GM23338 (cell line): ENCODE data around the gene A1BG. TPM values are rescaled to one million over a fixed set of nuclear protein-coding genes. Genes with fewer than 3 reads are reported as not detected.

ENCODE experiments used
- ATAC-seq: fragments of 200-7000 bp; cut with Tn5 transposase; 3 replicates; pipeline ENCODE4 v1.9.1; 2020
- DNase-seq: peaks from one replicate; pipeline ENCODE4 v3.0.0-alpha.2; 2015; ENCODE audit warnings: low spot score
- H2AFZ ChIP-seq: fragments of 200-600 bp; sonication (generic); 2 replicates; pipeline ENCODE4 v1.8.0; 2016; ENCODE audit warnings: antibody characterized with exemption, mild to moderate bottlenecking, moderate library complexity
- H3F3A ChIP-seq: fragments of 200-600 bp; sonication (generic); replicated peaks from 2 replicates; pipeline ENCODE4 v1.8.0; 2017; ENCODE audit warnings: antibody characterized with exemption, mixed run types, low read depth
- H3K27ac ChIP-seq: fragments of 200-600 bp; sonication (generic); 2 replicates; pipeline ENCODE4 v1.6.1; 2016; ENCODE audit warnings: low read depth
- H3K27me3 ChIP-seq: fragments of 200-600 bp; sonication (generic); 2 replicates; pipeline ENCODE4 v1.8.0; 2016; ENCODE audit warnings: mild to moderate bottlenecking, mixed run types, moderate library complexity; ENCODE audit not compliant: insufficient read depth
- H3K36me3 ChIP-seq: fragments of 200-600 bp; sonication (generic); 2 replicates; pipeline ENCODE4 v1.8.0; 2016; ENCODE audit warnings: mild to moderate bottlenecking; ENCODE audit not compliant: insufficient read depth
- H3K4me1 ChIP-seq: fragments of 200-600 bp; sonication (generic); 2 replicates; pipeline ENCODE4 v1.8.0; 2016; ENCODE audit warnings: mild to moderate bottlenecking, moderate library complexity; ENCODE audit not compliant: insufficient read depth
- H3K4me2 ChIP-seq: fragments of 200-600 bp; sonication (generic); 2 replicates; pipeline ENCODE4 v1.7.1; 2017; ENCODE audit warnings: mixed run types
- H3K4me3 ChIP-seq: fragments of 200-600 bp; sonication (generic); 2 replicates; pipeline ENCODE4 v1.6.1; 2016; ENCODE audit warnings: mixed run types
- H3K79me2 ChIP-seq: fragments of 200-600 bp; sonication (generic); replicated peaks from 2 replicates; pipeline ENCODE4 v1.8.0; 2017; ENCODE audit warnings: mild to moderate bottlenecking; ENCODE audit not compliant: insufficient read depth
- H3K9me2 ChIP-seq: fragments of 200-600 bp; sonication (generic); 2 replicates; pipeline ENCODE4 v1.8.0; 2017; ENCODE audit not compliant: insufficient read depth
- H4K20me1 ChIP-seq: fragments of 200-600 bp; sonication (generic); replicated peaks from 2 replicates; pipeline ENCODE4 v1.8.0; 2017; ENCODE audit warnings: mild to moderate bottlenecking; ENCODE audit not compliant: insufficient read depth
- H3K27ac Mint-ChIP-seq: 2 replicates; pipeline ENCODE4 v1.8.0; 2020; ENCODE audit warnings: inconsistent platforms, mild to moderate bottlenecking, moderate library complexity, mixed read lengths
- H3K27me3 Mint-ChIP-seq: 3 replicates; pipeline ENCODE4 v1.8.0; 2022; ENCODE audit warnings: low read depth, mild to moderate bottlenecking, moderate library complexity, mixed read lengths, inconsistent platforms; ENCODE audit not compliant: insufficient read depth, poor library complexity
- H3K36me3 Mint-ChIP-seq: 3 replicates; pipeline ENCODE4 v1.8.0; 2021; ENCODE audit warnings: low read depth, mild to moderate bottlenecking, inconsistent platforms, moderate library complexity, mixed read lengths
- H3K4me1 Mint-ChIP-seq: 3 replicates; pipeline ENCODE4 v1.8.0; 2020; ENCODE audit warnings: mild to moderate bottlenecking, inconsistent platforms, mixed read lengths
- H3K4me3 Mint-ChIP-seq: 3 replicates; pipeline ENCODE4 v1.8.0; 2021; ENCODE audit warnings: moderate library complexity, mild to moderate bottlenecking, inconsistent platforms, mixed read lengths
- H3K9me3 Mint-ChIP-seq: 3 replicates; pipeline ENCODE4 v1.8.0; 2020; ENCODE audit warnings: moderate library complexity, mild to moderate bottlenecking, inconsistent platforms, mixed read lengths
- CREB1 ChIP-seq: fragments of 250-450 bp; sonication (Bioruptor Pico); IDR thresholded peaks from 2 replicates; pipeline ENCODE4 v1.5.0; 2020; ENCODE audit warnings: low read depth, mild to moderate bottlenecking, moderate library complexity
- EZH2 ChIP-seq: fragments of 200-600 bp; sonication (generic); IDR thresholded peaks from one replicate; pipeline ENCODE4 v1.8.0; 2017; ENCODE audit warnings: antibody characterized with exemption, mild to moderate bottlenecking, low read depth; ENCODE audit not compliant: unreplicated experiment
- EZH2phosphoT487 ChIP-seq: fragments of 200-600 bp; sonication (generic); IDR thresholded peaks from one replicate; pipeline ENCODE4 v1.8.1; 2018; ENCODE audit warnings: antibody characterized with exemption; ENCODE audit not compliant: unreplicated experiment
- JUNB ChIP-seq: IDR thresholded peaks from one replicate; pipeline ENCODE4 v1.6.1; 2016; ENCODE audit warnings: antibody characterized with exemption; ENCODE audit not compliant: unreplicated experiment
- NANOG ChIP-seq: IDR thresholded peaks from 2 replicates; pipeline ENCODE4 v1.6.1; 2016; ENCODE audit warnings: antibody characterized with exemption, borderline replicate concordance
- POLR2AphosphoS5 ChIP-seq: IDR thresholded peaks from 2 replicates; pipeline ENCODE4 v1.6.1; 2016; ENCODE audit warnings: antibody characterized with exemption, low read depth
- STAT1 ChIP-seq: IDR thresholded peaks from one replicate; pipeline ENCODE4 v1.6.1; 2016; ENCODE audit warnings: antibody characterized with exemption; ENCODE audit not compliant: unreplicated experiment
- ZNF114 ChIP-seq: fragments of 250-450 bp; sonication (Bioruptor Pico); IDR thresholded peaks from 2 replicates; pipeline ENCODE4 v1.5.0; 2020; ENCODE audit warnings: mild to moderate bottlenecking, moderate library complexity
- ZNF331 ChIP-seq: fragments of 250-450 bp; sonication (Bioruptor Pico); IDR thresholded peaks from 2 replicates; pipeline ENCODE4 v1.5.0; 2020; ENCODE audit warnings: low read depth, mild to moderate bottlenecking, moderate library complexity
- polyA plus RNA-seq: library from polyadenylated mRNA; unstranded; fragments of >200 nt; fragmentation: Nextera tagmentation; extraction: Ambion mirVana; gene quantifications from 2 replicates; pipeline ENCODE4 v1.2.1, GENCODE V29; 2016
- total RNA-seq: library from RNA; depleted of rRNA; stranded (reverse); fragments of >200 nt; shearing (Covaris generic); gene quantifications from 2 replicates; pipeline ENCODE4 v1.2.3, GENCODE V29; 2014
- TF ChIP-seq, protein P1 (sequence below): IDR thresholded peaks from 2 replicates; pipeline ENCODE4 v1.6.1; 2016; ENCODE audit warnings: antibody characterized with exemption
- TF ChIP-seq, protein P2 (sequence below), 2 experiments: fragments of 200-600 bp in 1 of 2; sonication (generic) in 1 of 2; conservative IDR thresholded peaks; 2 replicates each; pipeline versions ENCODE4 v1.5.1 to v1.6.1; 2016 to 2017; ENCODE audit warnings: antibody characterized with exemption in 2 of 2, low read depth in 2 of 2, mild to moderate bottlenecking in 2 of 2, moderate library complexity in 1 of 2
- TF ChIP-seq, protein P3 (sequence below): IDR thresholded peaks from one replicate; pipeline ENCODE4 v1.6.1; 2018; ENCODE audit warnings: antibody characterized with exemption; ENCODE audit not compliant: unreplicated experiment
- TF ChIP-seq, protein P4 (sequence below): fragments of 250-450 bp; sonication (Bioruptor Pico); IDR thresholded peaks from 2 replicates; pipeline ENCODE4 v1.5.0; 2020; ENCODE audit warnings: mild to moderate bottlenecking, moderate library complexity

A1BG gene
- total and polyA plus RNA-seq, 2 experiments from 2014 or later = 17.7 to 43.5 TPM

DNA sequence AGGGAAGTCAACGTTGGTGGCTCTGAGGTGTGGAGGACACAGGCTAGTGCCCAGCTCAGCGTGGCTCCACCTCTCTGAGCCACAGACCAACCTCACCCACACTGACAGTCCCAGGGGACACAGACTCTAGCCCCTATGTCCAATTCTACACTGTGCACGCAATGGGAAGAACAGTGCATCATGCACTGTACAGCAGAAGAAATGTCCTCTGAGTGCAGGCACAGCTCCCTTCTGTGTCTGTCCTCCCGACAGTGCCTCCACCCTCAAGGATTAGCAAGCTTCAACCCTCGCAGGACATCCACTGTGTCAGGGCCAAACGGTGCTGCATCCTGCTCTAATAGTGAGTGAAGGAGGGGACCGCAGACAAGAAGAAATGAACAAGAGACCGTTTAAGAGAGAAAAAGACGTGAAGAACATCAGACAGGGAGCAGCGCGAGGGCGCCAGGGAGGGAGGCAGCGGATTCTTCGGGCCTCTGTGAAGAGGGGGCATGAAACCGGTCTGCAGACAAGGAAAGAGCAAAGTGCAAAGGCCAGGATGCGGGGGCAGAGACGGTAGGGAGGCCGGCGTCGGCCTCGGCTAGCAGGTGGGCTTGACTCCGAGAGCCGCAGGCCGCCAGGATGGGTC, 26.9 kb upstream of the A1BG start:
- peak overlapping the region; percentile 64 for H3K27ac Mint-ChIP-seq
- ATAC-seq = no peak
- H2AFZ ChIP-seq = peak overlapping the region; percentile 95

More for the DNA sequence above, 26.9 kb upstream of the A1BG start:
- Mint-ChIP-seq H3K36me3 (no peaks in the 10 kb centered on the region; the same call in 2 of the 3 replicates), H3K4me1 (peaks cover 9% of the 10 kb centered on the region), H3K9me3 (no peaks in the 10 kb centered on the region), H3K27me3 (peaks cover 24% of the 10 kb centered on the region), H3K4me3 (peak overlapping the region; percentile 84)
- Histone ChIP-seq H3K36me3 (no peaks in the 10 kb centered on the region), H4K20me1 (no peaks in the 10 kb centered on the region), H3K27ac (no peak overlapping the region), H3K4me1 (0 out of 2 replicates have a peak, but pooled peaks cover 7% of the 10 kb centered on the region), H3K4me2 (peak overlapping the region; percentile 98), H3K4me3 (peak overlapping the region; percentile 88), H3K27me3 (no peaks in the 10 kb centered on the region), H3K9me2 (no peaks in the 10 kb centered on the region), H3F3A (0 out of 2 replicates have a peak, but pooled peaks cover 4% of the 10 kb centered on the region), H3K79me2 (no peaks in the 10 kb centered on the region)
- DNase-seq = no peak
- TF ChIP-seq POLR2AphosphoS5 = no peak
- no peak for TF ChIP-seq ZNF114
- TF ChIP-seq EZH2 = no peak
- no peak for TF ChIP-seq ZNF331 (CRISPR knock-in tag)
- TF ChIP-seq NANOG = no peak
- TF ChIP-seq, protein P1, sequence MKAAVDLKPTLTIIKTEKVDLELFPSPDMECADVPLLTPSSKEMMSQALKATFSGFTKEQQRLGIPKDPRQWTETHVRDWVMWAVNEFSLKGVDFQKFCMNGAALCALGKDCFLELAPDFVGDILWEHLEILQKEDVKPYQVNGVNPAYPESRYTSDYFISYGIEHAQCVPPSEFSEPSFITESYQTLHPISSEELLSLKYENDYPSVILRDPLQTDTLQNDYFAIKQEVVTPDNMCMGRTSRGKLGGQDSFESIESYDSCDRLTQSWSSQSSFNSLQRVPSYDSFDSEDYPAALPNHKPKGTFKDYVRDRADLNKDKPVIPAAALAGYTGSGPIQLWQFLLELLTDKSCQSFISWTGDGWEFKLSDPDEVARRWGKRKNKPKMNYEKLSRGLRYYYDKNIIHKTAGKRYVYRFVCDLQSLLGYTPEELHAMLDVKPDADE = no peak
- TF ChIP-seq, protein P2, sequence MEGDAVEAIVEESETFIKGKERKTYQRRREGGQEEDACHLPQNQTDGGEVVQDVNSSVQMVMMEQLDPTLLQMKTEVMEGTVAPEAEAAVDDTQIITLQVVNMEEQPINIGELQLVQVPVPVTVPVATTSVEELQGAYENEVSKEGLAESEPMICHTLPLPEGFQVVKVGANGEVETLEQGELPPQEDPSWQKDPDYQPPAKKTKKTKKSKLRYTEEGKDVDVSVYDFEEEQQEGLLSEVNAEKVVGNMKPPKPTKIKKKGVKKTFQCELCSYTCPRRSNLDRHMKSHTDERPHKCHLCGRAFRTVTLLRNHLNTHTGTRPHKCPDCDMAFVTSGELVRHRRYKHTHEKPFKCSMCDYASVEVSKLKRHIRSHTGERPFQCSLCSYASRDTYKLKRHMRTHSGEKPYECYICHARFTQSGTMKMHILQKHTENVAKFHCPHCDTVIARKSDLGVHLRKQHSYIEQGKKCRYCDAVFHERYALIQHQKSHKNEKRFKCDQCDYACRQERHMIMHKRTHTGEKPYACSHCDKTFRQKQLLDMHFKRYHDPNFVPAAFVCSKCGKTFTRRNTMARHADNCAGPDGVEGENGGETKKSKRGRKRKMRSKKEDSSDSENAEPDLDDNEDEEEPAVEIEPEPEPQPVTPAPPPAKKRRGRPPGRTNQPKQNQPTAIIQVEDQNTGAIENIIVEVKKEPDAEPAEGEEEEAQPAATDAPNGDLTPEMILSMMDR (conservative IDR thresholded peaks at IDR 0.05; ENCODE audit: low read depth in 2 of 2) = no peak
- TF ChIP-seq, protein P3, sequence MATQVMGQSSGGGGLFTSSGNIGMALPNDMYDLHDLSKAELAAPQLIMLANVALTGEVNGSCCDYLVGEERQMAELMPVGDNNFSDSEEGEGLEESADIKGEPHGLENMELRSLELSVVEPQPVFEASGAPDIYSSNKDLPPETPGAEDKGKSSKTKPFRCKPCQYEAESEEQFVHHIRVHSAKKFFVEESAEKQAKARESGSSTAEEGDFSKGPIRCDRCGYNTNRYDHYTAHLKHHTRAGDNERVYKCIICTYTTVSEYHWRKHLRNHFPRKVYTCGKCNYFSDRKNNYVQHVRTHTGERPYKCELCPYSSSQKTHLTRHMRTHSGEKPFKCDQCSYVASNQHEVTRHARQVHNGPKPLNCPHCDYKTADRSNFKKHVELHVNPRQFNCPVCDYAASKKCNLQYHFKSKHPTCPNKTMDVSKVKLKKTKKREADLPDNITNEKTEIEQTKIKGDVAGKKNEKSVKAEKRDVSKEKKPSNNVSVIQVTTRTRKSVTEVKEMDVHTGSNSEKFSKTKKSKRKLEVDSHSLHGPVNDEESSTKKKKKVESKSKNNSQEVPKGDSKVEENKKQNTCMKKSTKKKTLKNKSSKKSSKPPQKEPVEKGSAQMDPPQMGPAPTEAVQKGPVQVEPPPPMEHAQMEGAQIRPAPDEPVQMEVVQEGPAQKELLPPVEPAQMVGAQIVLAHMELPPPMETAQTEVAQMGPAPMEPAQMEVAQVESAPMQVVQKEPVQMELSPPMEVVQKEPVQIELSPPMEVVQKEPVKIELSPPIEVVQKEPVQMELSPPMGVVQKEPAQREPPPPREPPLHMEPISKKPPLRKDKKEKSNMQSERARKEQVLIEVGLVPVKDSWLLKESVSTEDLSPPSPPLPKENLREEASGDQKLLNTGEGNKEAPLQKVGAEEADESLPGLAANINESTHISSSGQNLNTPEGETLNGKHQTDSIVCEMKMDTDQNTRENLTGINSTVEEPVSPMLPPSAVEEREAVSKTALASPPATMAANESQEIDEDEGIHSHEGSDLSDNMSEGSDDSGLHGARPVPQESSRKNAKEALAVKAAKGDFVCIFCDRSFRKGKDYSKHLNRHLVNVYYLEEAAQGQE = no peak
- no peak for TF ChIP-seq STAT1
- no peak for TF ChIP-seq JUNB
- TF ChIP-seq, protein P4, sequence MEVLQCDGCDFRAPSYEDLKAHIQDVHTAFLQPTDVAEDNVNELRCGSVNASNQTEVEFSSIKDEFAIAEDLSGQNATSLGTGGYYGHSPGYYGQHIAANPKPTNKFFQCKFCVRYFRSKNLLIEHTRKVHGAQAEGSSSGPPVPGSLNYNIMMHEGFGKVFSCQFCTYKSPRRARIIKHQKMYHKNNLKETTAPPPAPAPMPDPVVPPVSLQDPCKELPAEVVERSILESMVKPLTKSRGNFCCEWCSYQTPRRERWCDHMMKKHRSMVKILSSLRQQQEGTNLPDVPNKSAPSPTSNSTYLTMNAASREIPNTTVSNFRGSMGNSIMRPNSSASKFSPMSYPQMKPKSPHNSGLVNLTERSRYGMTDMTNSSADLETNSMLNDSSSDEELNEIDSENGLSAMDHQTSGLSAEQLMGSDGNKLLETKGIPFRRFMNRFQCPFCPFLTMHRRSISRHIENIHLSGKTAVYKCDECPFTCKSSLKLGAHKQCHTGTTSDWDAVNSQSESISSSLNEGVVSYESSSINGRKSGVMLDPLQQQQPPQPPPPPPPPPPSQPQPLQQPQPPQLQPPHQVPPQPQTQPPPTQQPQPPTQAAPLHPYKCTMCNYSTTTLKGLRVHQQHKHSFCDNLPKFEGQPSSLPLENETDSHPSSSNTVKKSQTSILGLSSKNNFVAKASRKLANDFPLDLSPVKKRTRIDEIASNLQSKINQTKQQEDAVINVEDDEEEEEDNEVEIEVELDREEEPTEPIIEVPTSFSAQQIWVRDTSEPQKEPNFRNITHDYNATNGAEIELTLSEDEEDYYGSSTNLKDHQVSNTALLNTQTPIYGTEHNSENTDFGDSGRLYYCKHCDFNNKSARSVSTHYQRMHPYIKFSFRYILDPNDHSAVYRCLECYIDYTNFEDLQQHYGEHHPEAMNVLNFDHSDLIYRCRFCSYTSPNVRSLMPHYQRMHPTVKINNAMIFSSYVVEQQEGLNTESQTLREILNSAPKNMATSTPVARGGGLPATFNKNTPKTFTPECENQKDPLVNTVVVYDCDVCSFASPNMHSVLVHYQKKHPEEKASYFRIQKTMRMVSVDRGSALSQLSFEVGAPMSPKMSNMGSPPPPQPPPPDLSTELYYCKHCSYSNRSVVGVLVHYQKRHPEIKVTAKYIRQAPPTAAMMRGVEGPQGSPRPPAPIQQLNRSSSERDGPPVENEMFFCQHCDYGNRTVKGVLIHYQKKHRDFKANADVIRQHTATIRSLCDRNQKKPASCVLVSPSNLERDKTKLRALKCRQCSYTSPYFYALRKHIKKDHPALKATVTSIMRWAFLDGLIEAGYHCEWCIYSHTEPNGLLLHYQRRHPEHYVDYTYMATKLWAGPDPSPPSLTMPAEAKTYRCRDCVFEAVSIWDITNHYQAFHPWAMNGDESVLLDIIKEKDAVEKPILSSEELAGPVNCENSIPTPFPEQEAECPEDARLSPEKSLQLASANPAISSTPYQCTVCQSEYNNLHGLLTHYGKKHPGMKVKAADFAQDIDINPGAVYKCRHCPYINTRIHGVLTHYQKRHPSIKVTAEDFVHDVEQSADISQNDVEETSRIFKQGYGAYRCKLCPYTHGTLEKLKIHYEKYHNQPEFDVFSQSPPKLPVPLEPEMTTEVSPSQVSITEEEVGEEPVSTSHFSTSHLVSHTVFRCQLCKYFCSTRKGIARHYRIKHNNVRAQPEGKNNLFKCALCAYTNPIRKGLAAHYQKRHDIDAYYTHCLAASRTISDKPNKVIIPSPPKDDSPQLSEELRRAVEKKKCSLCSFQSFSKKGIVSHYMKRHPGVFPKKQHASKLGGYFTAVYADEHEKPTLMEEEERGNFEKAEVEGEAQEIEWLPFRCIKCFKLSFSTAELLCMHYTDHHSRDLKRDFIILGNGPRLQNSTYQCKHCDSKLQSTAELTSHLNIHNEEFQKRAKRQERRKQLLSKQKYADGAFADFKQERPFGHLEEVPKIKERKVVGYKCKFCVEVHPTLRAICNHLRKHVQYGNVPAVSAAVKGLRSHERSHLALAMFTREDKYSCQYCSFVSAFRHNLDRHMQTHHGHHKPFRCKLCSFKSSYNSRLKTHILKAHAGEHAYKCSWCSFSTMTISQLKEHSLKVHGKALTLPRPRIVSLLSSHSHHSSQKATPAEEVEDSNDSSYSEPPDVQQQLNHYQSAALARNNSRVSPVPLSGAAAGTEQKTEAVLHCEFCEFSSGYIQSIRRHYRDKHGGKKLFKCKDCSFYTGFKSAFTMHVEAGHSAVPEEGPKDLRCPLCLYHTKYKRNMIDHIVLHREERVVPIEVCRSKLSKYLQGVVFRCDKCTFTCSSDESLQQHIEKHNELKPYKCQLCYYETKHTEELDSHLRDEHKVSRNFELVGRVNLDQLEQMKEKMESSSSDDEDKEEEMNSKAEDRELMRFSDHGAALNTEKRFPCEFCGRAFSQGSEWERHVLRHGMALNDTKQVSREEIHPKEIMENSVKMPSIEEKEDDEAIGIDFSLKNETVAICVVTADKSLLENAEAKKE (CRISPR knock-in tag) = no peak
- TF ChIP-seq CREB1 (CRISPR knock-in tag) = no peak
- no peak for TF ChIP-seq EZH2phosphoT487
